Brain microvascular endothelial cell (primary cell): ENCODE results near the gene HAP1.

Source experiments
- DNase-seq: peaks from one replicate; pipeline ENCODE4 v3.0.0-alpha.2; 2020
- H3K27ac ChIP-seq: fragments of 250-450 bp; sonication (Bioruptor Pico); 2 replicates; pipeline ENCODE4 v1.5.1; 2020; ENCODE audit warnings: mild to moderate bottlenecking, moderate library complexity
- H3K27me3 ChIP-seq: fragments of 250-450 bp; sonication (Bioruptor Pico); replicated peaks from 2 replicates; pipeline ENCODE4 v1.5.1; 2020; ENCODE audit warnings: mild to moderate bottlenecking
- H3K36me3 ChIP-seq: fragments of 250-450 bp; sonication (Bioruptor Pico); replicated peaks from 2 replicates; pipeline ENCODE4 v1.5.1; 2020; ENCODE audit warnings: mild to moderate bottlenecking
- H3K4me3 ChIP-seq: 2 replicates; pipeline ENCODE4 v1.5.1; 2011; ENCODE audit warnings: low read depth, mild to moderate bottlenecking, control low read depth, low read length, moderate library complexity
- CTCF ChIP-seq: IDR thresholded peaks from 2 replicates; pipeline ENCODE4 v1.5.1; 2011; ENCODE audit warnings: low read depth, mild to moderate bottlenecking, moderate library complexity, low read length, control low read depth, inconsistent platforms; ENCODE audit errors: missing control alignments
- in situ Hi-C: cut with HindIII; loops from 2 replicates; pipeline ENCODE4 v1.10.0; 2017; ENCODE audit warnings: low sequenced_read_pairs, low pct_ligation_motif_present

The HAP1 gene

GRCh38 chr17:41734139-41734948 is at the start of gene HAP1:
TSS of gene HAP1 (minus strand) at chr17:41734643. CDS start at chr17:41734634, 9 bp downstream.
- Histone ChIP-seq H3K4me3 (peak within 1 kb of the TSS; percentile 41), H3K27me3 (peaks cover 53% of the 10 kb centered on the region), H3K36me3 (no peaks in the 10 kb centered on the region), H3K27ac (no peak within 1 kb of the TSS)
- no peak for TF ChIP-seq CTCF
- in situ Hi-C loops, result no loop called here
- peak; percentile 13 for DNase-seq

- Histone ChIP-seq H3K27ac (no peak overlapping the region), H3K27me3 (no peaks in the 10 kb centered on the region), H3K36me3 (no peaks in the 10 kb centered on the region), H3K4me3 (no peak overlapping the region)
- in situ Hi-C loops, result no loop called here
- no peak for TF ChIP-seq CTCF
- no peak for DNase-seq
Measured at GRCh38 chr17:41782142-41782541, 47.7 kb upstream of the HAP1 start.

- H3K27ac ChIP-seq, result no peak overlapping the region
- H3K4me3 ChIP-seq, result no peak overlapping the region
- H3K36me3 ChIP-seq, result no peaks in the 10 kb centered on the region
- H3K27me3 ChIP-seq, result no peaks in the 10 kb centered on the region
- no peak for DNase-seq
- in situ Hi-C loops, result no loop called here
- no peak for TF ChIP-seq CTCF
Measured at GRCh38 chr17:41781404-41782110, 47.1 kb upstream of the HAP1 start.

GRCh38 chr17:41779954-41780353 is 45.5 kb upstream of the HAP1 start:
- in situ Hi-C loops, result no loop called here
- no peak for TF ChIP-seq CTCF
- no peak overlapping the region for H3K4me3 ChIP-seq
- H3K27me3 ChIP-seq, result no peaks in the 10 kb centered on the region
- DNase-seq, result no peak
- H3K36me3 ChIP-seq, result peaks cover 6% of the 10 kb centered on the region
- H3K27ac ChIP-seq, result no peak overlapping the region

GRCh38 chr17:41777574-41778188 is 43.2 kb upstream of the HAP1 start:
- H3K36me3 ChIP-seq, result peaks cover 10% of the 10 kb centered on the region
- peak; percentile 37 for TF ChIP-seq CTCF
- no peak overlapping the region for H3K4me3 ChIP-seq
- peak; percentile 88 for DNase-seq
- H3K27me3 ChIP-seq, result no peaks in the 10 kb centered on the region
- H3K27ac ChIP-seq, result peak overlapping the region; percentile 89
- in situ Hi-C loops, result no loop called here
